Neural crest cell (in vitro differentiated cells): Measurements from ENCODE around the gene SPAG9. TPM values are rescaled to one million over a fixed set of nuclear protein-coding genes. Genes with fewer than 3 reads are reported as not detected.

ENCODE experiments used
- DNase-seq: peaks from one replicate; pipeline ENCODE4 v3.0.0; 2021; ENCODE audit warnings: low read depth, mixed read lengths, low spot score
- H3K27ac Mint-ChIP-seq: one replicate; pipeline ENCODE4 v1.8.0; 2021; ENCODE audit warnings: mild to moderate bottlenecking, mixed read lengths; ENCODE audit not compliant: unreplicated experiment
- H3K27me3 Mint-ChIP-seq: 2 replicates; pipeline ENCODE4 v1.8.0; 2021; ENCODE audit warnings: low read depth, mild to moderate bottlenecking, mixed read lengths
- H3K36me3 Mint-ChIP-seq: 2 replicates; pipeline ENCODE4 v1.8.0; 2021; ENCODE audit warnings: low read depth, mild to moderate bottlenecking, mixed read lengths
- H3K4me1 Mint-ChIP-seq: 2 replicates; pipeline ENCODE4 v1.8.0; 2021; ENCODE audit warnings: mixed read lengths
- H3K4me3 Mint-ChIP-seq: one replicate; pipeline ENCODE4 v1.8.0; 2021; ENCODE audit warnings: mild to moderate bottlenecking, mixed read lengths
- H3K9me3 Mint-ChIP-seq: 2 replicates; pipeline ENCODE4 v1.8.0; 2021; ENCODE audit warnings: mixed read lengths
- total RNA-seq: library from RNA; stranded (reverse); gene quantifications from 2 replicates; pipeline ENCODE4 v1.2.1, GENCODE V29; 2021
- TF ChIP-seq, protein P1 (sequence below): fragments of 200-600 bp; sonication (generic); conservative IDR thresholded peaks from 2 replicates; pipeline ENCODE4 v1.5.0; 2021; ENCODE audit warnings: antibody characterized with exemption, mild to moderate bottlenecking

SPAG9 gene
- total RNA-seq, 1 donor from 2014 or later, result 116 TPM

DNA sequence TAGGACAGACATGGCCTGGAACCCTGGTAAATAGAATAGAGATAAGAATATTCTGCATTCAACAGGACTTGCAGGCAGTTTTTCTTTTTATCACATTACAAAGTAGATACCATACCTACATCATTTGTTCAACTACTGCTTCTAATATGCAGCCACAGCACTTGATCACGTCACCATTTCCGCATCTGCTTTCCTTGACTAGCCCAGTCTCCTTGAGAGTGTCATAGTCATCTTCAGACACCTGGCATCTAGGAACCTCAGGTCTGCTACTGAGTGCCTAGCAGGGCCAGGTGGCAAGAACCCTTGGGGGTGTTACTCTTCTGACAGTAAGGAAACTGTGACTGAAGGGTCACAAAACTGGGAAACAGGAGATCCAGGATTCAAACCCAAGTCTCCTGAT lies 161.3 kb downstream of the SPAG9 start:
- DNase-seq, result no peak
- H3K9me3 Mint-ChIP-seq, result no peaks in the 10 kb centered on the region
- peaks cover 13% of the 10 kb centered on the region for H3K4me1 Mint-ChIP-seq
- no peaks in the 10 kb centered on the region for H3K27me3 Mint-ChIP-seq
- H3K27ac Mint-ChIP-seq, result no peak overlapping the region
- H3K4me3 Mint-ChIP-seq, result no peak overlapping the region
- no peaks in the 10 kb centered on the region for H3K36me3 Mint-ChIP-seq
- TF ChIP-seq, protein P1, sequence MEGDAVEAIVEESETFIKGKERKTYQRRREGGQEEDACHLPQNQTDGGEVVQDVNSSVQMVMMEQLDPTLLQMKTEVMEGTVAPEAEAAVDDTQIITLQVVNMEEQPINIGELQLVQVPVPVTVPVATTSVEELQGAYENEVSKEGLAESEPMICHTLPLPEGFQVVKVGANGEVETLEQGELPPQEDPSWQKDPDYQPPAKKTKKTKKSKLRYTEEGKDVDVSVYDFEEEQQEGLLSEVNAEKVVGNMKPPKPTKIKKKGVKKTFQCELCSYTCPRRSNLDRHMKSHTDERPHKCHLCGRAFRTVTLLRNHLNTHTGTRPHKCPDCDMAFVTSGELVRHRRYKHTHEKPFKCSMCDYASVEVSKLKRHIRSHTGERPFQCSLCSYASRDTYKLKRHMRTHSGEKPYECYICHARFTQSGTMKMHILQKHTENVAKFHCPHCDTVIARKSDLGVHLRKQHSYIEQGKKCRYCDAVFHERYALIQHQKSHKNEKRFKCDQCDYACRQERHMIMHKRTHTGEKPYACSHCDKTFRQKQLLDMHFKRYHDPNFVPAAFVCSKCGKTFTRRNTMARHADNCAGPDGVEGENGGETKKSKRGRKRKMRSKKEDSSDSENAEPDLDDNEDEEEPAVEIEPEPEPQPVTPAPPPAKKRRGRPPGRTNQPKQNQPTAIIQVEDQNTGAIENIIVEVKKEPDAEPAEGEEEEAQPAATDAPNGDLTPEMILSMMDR, result no peak

DNA sequence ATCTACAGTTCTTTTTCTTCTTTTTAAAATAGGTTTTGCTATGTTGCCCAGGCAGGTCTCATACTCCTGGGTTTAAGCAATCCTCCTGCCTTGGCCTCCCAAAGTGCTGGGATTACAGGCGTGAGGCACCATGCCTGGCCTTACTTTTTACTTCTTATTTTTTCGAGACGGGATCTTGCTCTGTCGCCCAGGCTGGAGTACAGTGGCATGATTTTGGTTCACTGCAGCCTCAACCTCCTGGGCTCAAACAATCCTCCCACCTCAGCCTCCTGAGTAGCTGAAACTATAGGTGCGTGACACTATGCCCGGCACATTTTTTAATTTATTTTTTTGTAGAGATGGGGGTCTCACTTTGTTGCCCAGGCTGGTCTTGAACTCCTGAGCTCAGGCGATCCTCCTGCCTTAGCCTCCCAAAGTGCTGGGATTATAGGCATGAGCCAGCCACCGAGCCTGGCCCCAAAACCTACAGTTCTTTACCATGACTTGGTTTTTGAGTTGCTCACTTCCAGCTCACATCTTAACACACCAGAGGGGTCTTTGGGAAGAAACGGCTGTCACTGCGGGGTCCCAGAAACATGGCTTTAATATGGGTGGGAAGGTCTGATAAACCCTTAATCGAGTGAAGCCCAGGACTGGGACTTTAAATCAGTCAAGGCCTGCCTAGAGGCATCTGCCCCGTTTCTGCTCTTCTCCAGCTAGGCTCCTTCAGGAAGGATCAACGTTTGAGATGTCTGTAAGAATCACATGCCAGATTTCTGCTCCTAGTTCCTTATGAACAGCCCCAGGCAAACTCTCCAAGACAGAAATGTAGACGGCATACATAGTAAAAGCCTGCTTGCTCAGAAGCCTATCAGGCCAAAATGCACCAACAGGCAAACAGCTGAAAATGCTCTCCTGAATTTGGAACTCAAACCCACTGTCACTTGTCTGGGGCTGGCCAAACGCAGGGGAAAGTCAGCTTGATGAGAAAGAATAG lies 162.8 kb downstream of the SPAG9 start:
- Mint-ChIP-seq H3K27ac (no peak overlapping the region), H3K4me3 (no peak overlapping the region), H3K27me3 (no peaks in the 10 kb centered on the region), H3K36me3 (no peaks in the 10 kb centered on the region), H3K4me1 (peaks cover 24% of the 10 kb centered on the region), H3K9me3 (no peaks in the 10 kb centered on the region)
- TF ChIP-seq, protein P1, result no peak
- no peak for DNase-seq

DNA sequence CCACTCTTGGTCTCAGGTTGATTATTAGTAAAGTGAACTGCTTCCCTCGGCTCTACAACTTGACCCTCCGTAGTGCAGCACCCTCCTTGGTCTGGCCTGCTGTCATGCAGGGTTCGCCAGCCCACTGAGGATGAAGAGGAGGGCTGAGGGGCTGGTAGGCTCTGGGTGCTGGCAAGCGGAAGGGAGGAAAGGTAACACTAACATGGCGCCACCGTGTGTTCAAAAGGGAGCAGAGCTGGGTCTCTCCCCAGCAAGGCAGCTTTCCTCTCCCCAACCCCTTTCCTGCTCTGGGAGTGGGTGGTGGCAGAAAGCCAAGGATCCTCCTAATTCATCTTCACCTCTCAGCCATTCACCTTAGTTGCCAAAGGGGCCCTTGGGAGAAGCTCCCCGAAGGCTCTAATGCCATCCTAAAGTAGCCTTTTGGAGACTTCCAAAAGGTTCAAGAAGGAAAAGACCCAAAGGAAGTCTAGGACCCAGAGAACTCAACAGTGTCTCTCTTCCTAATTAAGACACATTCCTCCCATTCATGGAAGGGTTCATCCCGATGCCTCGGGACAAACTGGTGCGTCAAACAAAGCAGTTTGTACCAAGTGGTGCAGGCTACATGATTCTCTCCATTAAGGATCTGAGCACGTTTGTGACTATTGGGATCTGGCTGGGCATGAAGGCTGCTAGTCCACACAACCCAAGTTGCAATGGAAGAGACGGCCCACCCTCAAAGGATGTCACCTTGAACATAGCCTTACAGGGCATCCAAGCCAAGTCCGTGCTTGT lies 163.7 kb downstream of the SPAG9 start:
- Mint-ChIP-seq H3K27me3 (no peaks in the 10 kb centered on the region), H3K4me3 (peak overlapping the region; percentile 63), H3K9me3 (no peaks in the 10 kb centered on the region), H3K4me1 (peaks cover 27% of the 10 kb centered on the region), H3K27ac (peak overlapping the region; percentile 62), H3K36me3 (no peaks in the 10 kb centered on the region)
- DNase-seq, result peak; percentile 62
- TF ChIP-seq, protein P1, result peak; percentile 82

DNA sequence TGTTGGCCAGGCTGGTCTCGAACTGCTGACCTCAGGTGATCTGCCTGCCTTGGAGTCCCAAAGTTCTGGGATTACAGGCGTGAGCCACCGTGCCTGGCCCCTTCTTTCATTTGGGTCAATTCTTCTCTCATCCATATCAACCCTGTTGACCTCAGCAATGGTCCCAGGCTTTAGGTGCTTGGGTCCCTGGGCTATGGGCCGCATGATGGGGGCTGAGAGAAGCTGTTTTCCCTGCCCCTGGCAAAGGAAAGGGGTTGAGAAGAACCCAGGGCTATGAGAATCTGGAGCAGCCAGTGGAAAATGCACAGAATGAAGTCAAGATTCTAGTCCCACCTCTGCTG lies 164.3 kb downstream of the SPAG9 start:
- TF ChIP-seq, protein P1, result no peak
- H3K9me3 Mint-ChIP-seq, result no peaks in the 10 kb centered on the region
- no peaks in the 10 kb centered on the region for H3K27me3 Mint-ChIP-seq
- no peak for DNase-seq
- no peaks in the 10 kb centered on the region for H3K36me3 Mint-ChIP-seq
- H3K4me3 Mint-ChIP-seq, result no peak overlapping the region
- no peak overlapping the region for H3K27ac Mint-ChIP-seq
- H3K4me1 Mint-ChIP-seq, result peaks cover 27% of the 10 kb centered on the region

DNA sequence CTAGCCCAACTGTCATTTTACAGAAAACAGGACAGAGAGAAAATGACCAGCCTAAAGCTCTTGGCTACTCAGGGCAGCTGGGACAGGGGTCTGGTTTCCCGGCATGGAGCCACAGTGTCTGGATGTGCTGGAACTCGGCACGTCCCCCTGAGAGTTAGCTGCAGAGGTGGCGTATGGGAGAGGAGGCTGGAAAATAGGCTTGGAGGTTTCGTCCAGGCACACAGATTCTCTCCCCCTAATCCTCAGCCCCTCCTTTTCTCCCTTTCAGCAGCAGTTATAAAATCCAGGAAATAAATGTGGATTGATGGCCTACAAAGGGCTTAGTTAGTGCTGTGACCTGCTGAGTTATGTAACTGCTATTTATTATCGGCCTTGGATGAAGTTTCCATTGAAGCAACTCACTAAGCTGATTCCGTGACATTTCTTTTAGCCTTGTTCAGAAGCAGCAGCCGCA lies 165.0 kb downstream of the SPAG9 start:
- H3K27ac Mint-ChIP-seq, result peak overlapping the region; percentile 4

More for the DNA sequence above, 165.0 kb downstream of the SPAG9 start:
- TF ChIP-seq, protein P1, result no peak
- H3K9me3 Mint-ChIP-seq, result no peaks in the 10 kb centered on the region
- no peak for DNase-seq
- H3K4me3 Mint-ChIP-seq, result no peak overlapping the region
- peaks cover 30% of the 10 kb centered on the region for H3K4me1 Mint-ChIP-seq
- H3K36me3 Mint-ChIP-seq, result no peaks in the 10 kb centered on the region
- H3K27me3 Mint-ChIP-seq, result no peaks in the 10 kb centered on the region
